ENCODE data around the gene GJB1. TPM values are rescaled to one million over a fixed set of nuclear protein-coding genes. Genes with fewer than 3 reads are reported as not detected.

Gene GJB1
- polyA plus RNA-seq, 1 donor: 64.0 TPM

DNA sequence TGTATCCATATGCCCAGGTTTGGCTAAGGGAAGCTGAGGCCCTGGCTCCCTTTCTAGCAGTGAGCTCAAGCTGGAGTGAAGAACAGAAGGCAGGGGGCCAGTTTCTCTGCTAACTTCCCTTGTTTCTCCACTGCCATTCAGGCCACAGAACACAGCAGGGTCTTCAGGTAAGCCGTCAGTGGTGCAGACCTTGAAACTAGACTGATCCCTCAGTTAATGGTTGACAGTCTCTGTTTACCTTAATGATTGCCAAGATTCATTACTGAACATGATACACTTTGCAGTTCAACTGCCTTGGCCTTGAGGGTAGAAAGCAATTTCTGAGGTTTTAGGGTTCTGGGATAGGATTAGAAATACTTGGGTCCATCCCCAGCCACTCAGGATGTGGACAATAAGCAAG lies 8.9 kb upstream of the GJB1 start:
- no CpG with 5 or more reads among the region's 1 CpG for WGBS (ENCODE audit: insufficient coverage, low lambda C conversion rate)
- H3K4me1 ChIP-seq (ENCODE audit: control insufficient read depth, insufficient read depth, low read length): peaks cover 7% of the 10 kb centered on the region

DNA sequence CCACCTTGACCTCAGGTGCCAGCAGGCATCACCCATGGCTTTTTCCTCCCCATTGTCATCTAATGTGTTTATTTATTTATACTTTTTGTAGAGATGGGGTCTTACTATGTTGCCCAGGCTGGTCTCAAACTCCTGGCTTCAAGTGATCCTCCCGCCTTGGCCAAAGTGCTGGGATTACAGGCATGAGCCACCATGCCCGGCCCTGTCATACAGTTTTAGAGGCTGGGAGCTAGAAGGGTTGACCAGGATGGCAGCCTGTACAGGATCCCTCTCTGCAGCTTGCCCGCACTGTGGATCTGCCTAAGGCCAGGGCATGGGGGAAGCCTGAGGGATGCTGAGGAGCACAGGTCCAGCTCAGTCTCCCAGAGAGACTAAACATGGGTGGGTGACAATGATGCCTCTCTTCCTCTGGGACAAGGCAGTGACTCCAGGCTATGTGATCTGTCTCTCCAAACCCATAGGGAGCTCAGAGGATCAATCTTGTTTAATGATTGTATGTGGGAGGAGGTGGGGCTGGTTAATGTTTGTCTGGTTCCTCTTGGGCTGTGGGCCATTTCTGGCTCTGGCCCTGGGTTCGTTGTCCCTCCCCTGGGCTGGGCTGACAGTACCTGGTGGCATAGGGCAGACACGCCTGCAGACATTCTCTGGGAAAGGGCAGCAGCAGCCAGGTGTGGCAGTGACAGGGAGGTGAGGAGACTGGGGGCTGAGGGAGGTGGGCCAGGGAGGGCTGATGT lies 8.3 kb upstream of the GJB1 start:
- Histone ChIP-seq H3K27ac (ENCODE audit: low read length) (peak overlapping the region; percentile 82), H3K9me3 (ENCODE audit: control insufficient read depth, low read depth, low read length) (no peaks in the 10 kb centered on the region), H3K4me1 (ENCODE audit: control insufficient read depth, insufficient read depth, low read length) (peaks cover 7% of the 10 kb centered on the region), H3K4me3 (ENCODE audit: low read length) (peak overlapping the region; percentile 59), H3K27me3 (ENCODE audit: control insufficient read depth, insufficient read depth, low read length) (no peaks in the 10 kb centered on the region), H3K36me3 (ENCODE audit: control insufficient read depth, insufficient read depth, low read length) (no peaks in the 10 kb centered on the region)
- no CpG with 5 or more reads among the region's 5 CpGs for WGBS (ENCODE audit: insufficient coverage, low lambda C conversion rate)
- DNase-seq: peak; percentile 75 to 88

More for the DNA sequence above, 8.9 kb upstream of the GJB1 start:
- peak overlapping the region; percentile 82 for H3K27ac ChIP-seq (ENCODE audit: low read length)
- no peak overlapping the region for H3K4me3 ChIP-seq (ENCODE audit: low read length)
- H3K9me3 ChIP-seq (ENCODE audit: control insufficient read depth, low read depth, low read length): no peaks in the 10 kb centered on the region
- no peaks in the 10 kb centered on the region for H3K27me3 ChIP-seq (ENCODE audit: control insufficient read depth, insufficient read depth, low read length)
- DNase-seq: peak in 1 of 2 donors; percentile 54
- H3K36me3 ChIP-seq (ENCODE audit: control insufficient read depth, insufficient read depth, low read length): no peaks in the 10 kb centered on the region

- Histone ChIP-seq H3K4me1 (ENCODE audit: control insufficient read depth, insufficient read depth, low read length) (peaks cover 7% of the 10 kb centered on the region), H3K27me3 (ENCODE audit: control insufficient read depth, insufficient read depth, low read length) (no peaks in the 10 kb centered on the region), H3K27ac (ENCODE audit: low read length) (peak overlapping the region; percentile 82), H3K9me3 (ENCODE audit: control insufficient read depth, low read depth, low read length) (no peaks in the 10 kb centered on the region), H3K4me3 (ENCODE audit: low read length) (peak overlapping the region; percentile 59), H3K36me3 (ENCODE audit: control insufficient read depth, insufficient read depth, low read length) (no peaks in the 10 kb centered on the region)
- DNase-seq: peak in 1 of 2 donors; percentile 35
- WGBS (ENCODE audit: insufficient coverage, low lambda C conversion rate): no CpG with 5 or more reads among the region's 10 CpGs
These were observed 7.6 kb upstream of the GJB1 start for GRCh38 chrX:71215338-71215912.

DNA sequence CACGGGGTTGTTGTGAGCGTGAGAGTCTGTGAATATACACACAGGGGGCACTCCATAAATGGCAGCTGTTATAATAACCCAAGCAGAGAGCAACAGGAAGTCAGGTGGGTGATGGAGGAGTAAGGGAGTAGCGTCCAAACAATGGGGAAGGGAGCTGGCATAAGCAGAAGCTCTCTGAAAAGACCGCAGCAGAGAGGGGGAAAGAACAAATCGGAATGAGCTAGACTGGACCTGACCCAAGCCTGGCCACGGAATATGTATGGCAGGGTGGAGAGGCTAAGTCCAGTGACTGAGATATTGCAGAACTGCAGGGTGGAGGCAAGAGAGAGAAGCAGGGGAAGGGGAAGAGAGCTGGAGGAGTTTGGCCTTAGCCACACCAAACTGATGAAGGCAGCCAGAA lies 6.5 kb upstream of the GJB1 start:
- peak; percentile 50 to 70 for DNase-seq
- Histone ChIP-seq H3K4me1 (ENCODE audit: control insufficient read depth, insufficient read depth, low read length) (peaks cover 7% of the 10 kb centered on the region), H3K27me3 (ENCODE audit: control insufficient read depth, insufficient read depth, low read length) (no peaks in the 10 kb centered on the region), H3K9me3 (ENCODE audit: control insufficient read depth, low read depth, low read length) (no peaks in the 10 kb centered on the region), H3K4me3 (ENCODE audit: low read length) (peak overlapping the region; percentile 59), H3K36me3 (ENCODE audit: control insufficient read depth, insufficient read depth, low read length) (peaks cover under 1% of the 10 kb centered on the region), H3K27ac (ENCODE audit: low read length) (peak overlapping the region; percentile 82)
- no CpG with 5 or more reads among the region's 6 CpGs for WGBS (ENCODE audit: insufficient coverage, low lambda C conversion rate)

- Histone ChIP-seq H3K4me1 (ENCODE audit: control insufficient read depth, insufficient read depth, low read length) (peaks cover 11% of the 10 kb centered on the region), H3K9me3 (ENCODE audit: control insufficient read depth, low read depth, low read length) (no peaks in the 10 kb centered on the region), H3K27ac (ENCODE audit: low read length) (no peak overlapping the region), H3K36me3 (ENCODE audit: control insufficient read depth, insufficient read depth, low read length) (peaks cover 3% of the 10 kb centered on the region), H3K27me3 (ENCODE audit: control insufficient read depth, insufficient read depth, low read length) (no peaks in the 10 kb centered on the region), H3K4me3 (ENCODE audit: low read length) (peak overlapping the region; percentile 59)
- DNase-seq: peak in 1 of 2 donors; percentile 32
- WGBS (ENCODE audit: insufficient coverage, low lambda C conversion rate): no CpG with 5 or more reads among the region's 6 CpGs
These were observed 5.7 kb upstream of the GJB1 start for GRCh38 chrX:71217298-71217697.

DNA sequence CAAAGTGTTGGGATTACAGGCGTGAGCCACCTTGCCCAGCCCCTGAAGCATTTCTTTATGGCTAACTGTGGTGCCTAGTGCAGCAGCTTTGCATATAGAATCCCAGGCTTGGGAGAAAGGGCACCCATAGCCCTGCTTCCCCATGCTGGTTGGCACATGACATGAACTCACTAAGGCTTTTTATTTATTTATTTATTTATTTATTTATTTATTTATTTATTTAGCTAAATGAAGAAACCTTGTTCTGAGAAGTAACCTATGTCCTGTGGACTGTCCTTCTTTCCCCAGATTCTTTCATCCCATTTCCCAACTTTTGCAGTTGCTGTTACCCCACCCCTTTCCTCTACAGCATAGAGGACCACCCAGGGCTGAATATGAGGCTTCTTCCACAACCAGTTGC lies 1.9 kb upstream of the GJB1 start:
- DNase-seq: no peak
- no CpG with 5 or more reads among the region's 1 CpG for WGBS (ENCODE audit: insufficient coverage, low lambda C conversion rate)
- Histone ChIP-seq H3K36me3 (ENCODE audit: control insufficient read depth, insufficient read depth, low read length) (peaks cover 3% of the 10 kb centered on the region), H3K4me3 (ENCODE audit: low read length) (no peak overlapping the region), H3K4me1 (ENCODE audit: control insufficient read depth, insufficient read depth, low read length) (peaks cover 29% of the 10 kb centered on the region), H3K9me3 (ENCODE audit: control insufficient read depth, low read depth, low read length) (no peaks in the 10 kb centered on the region), H3K27ac (ENCODE audit: low read length) (peak overlapping the region; percentile 12), H3K27me3 (ENCODE audit: control insufficient read depth, insufficient read depth, low read length) (no peaks in the 10 kb centered on the region)

GRCh38 chrX:71224098-71224708 lies 1.2 kb downstream of the GJB1 start:
- Histone ChIP-seq H3K4me3 (ENCODE audit: low read length) (no peak overlapping the region), H3K27me3 (ENCODE audit: control insufficient read depth, insufficient read depth, low read length) (no peaks in the 10 kb centered on the region), H3K4me1 (ENCODE audit: control insufficient read depth, insufficient read depth, low read length) (peaks cover 49% of the 10 kb centered on the region), H3K9me3 (ENCODE audit: control insufficient read depth, low read depth, low read length) (no peaks in the 10 kb centered on the region), H3K36me3 (ENCODE audit: control insufficient read depth, insufficient read depth, low read length) (peaks cover 3% of the 10 kb centered on the region), H3K27ac (ENCODE audit: low read length) (peak overlapping the region; percentile 83)
- DNase-seq: no peak
- no CpG with 5 or more reads among the region's 32 CpGs for WGBS (ENCODE audit: insufficient coverage, low lambda C conversion rate)

DNA sequence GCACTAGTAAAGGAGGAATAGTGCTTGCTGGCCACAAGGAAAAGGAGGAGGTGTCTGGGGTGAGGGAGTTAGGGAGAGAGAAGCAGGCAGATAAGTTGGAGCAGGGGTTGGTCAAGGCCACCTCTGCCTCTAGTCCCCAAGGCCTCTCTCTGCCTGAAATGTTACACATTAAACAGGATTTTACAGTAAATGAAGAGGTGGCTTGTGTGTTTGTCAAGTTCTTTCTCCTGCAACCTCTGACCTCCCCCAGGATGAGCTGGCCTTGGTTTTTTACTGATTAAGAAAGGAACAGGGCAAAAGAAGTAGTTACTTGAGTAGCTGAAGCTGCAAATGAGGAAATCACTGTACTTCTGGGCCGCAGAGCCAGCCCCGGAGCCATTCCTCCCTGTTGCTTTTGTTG lies 2.0 kb downstream of the GJB1 start:
- DNase-seq: peak; percentile 33 to 69
- no CpG with 5 or more reads among the region's 2 CpGs for WGBS (ENCODE audit: insufficient coverage, low lambda C conversion rate)
- Histone ChIP-seq H3K27ac (ENCODE audit: low read length) (peak overlapping the region; percentile 83), H3K36me3 (ENCODE audit: control insufficient read depth, insufficient read depth, low read length) (peaks cover 3% of the 10 kb centered on the region), H3K27me3 (ENCODE audit: control insufficient read depth, insufficient read depth, low read length) (no peaks in the 10 kb centered on the region), H3K4me1 (ENCODE audit: control insufficient read depth, insufficient read depth, low read length) (peaks cover 49% of the 10 kb centered on the region), H3K9me3 (ENCODE audit: control insufficient read depth, low read depth, low read length) (no peaks in the 10 kb centered on the region), H3K4me3 (ENCODE audit: low read length) (no peak overlapping the region)

GRCh38 chrX:71225676-71226075 lies 2.7 kb downstream of the GJB1 start:
- DNase-seq: peak in 1 of 2 donors; percentile 5
- H3K27ac ChIP-seq (ENCODE audit: low read length): peak overlapping the region; percentile 83
- H3K9me3 ChIP-seq (ENCODE audit: control insufficient read depth, low read depth, low read length): no peaks in the 10 kb centered on the region
- H3K27me3 ChIP-seq (ENCODE audit: control insufficient read depth, insufficient read depth, low read length): no peaks in the 10 kb centered on the region
- H3K36me3 ChIP-seq (ENCODE audit: control insufficient read depth, insufficient read depth, low read length): peaks cover 3% of the 10 kb centered on the region
- WGBS (ENCODE audit: insufficient coverage, low lambda C conversion rate): no CpG with 5 or more reads among the region's 5 CpGs
- peaks cover 49% of the 10 kb centered on the region for H3K4me1 ChIP-seq (ENCODE audit: control insufficient read depth, insufficient read depth, low read length)
- no peak overlapping the region for H3K4me3 ChIP-seq (ENCODE audit: low read length)

GRCh38 chrX:71227370-71228062 lies 4.5 kb downstream of the GJB1 start:
- Histone ChIP-seq H3K9me3 (ENCODE audit: control insufficient read depth, low read depth, low read length) (no peaks in the 10 kb centered on the region), H3K27me3 (ENCODE audit: control insufficient read depth, insufficient read depth, low read length) (no peaks in the 10 kb centered on the region), H3K4me3 (ENCODE audit: low read length) (no peak overlapping the region), H3K36me3 (ENCODE audit: control insufficient read depth, insufficient read depth, low read length) (no peaks in the 10 kb centered on the region), H3K27ac (ENCODE audit: low read length) (peak overlapping the region; percentile 74), H3K4me1 (ENCODE audit: control insufficient read depth, insufficient read depth, low read length) (peaks cover 45% of the 10 kb centered on the region)
- peak in 1 of 2 donors; percentile 1 for DNase-seq
- no CpG with 5 or more reads among the region's 5 CpGs for WGBS (ENCODE audit: insufficient coverage, low lambda C conversion rate)

Data from large intestine (tissue), 3 donors.